NCI-H1694 treated with DMSO at 0.1 percent for 48 hours (cell line): Measurements from ENCODE around the gene PKNOX2.

ENCODE experiments used
- DNase-seq: peaks from one replicate; lab custom pipeline; 2025; lab: John Stamatoyannopoulos, UW

PKNOX2 gene

DNA sequence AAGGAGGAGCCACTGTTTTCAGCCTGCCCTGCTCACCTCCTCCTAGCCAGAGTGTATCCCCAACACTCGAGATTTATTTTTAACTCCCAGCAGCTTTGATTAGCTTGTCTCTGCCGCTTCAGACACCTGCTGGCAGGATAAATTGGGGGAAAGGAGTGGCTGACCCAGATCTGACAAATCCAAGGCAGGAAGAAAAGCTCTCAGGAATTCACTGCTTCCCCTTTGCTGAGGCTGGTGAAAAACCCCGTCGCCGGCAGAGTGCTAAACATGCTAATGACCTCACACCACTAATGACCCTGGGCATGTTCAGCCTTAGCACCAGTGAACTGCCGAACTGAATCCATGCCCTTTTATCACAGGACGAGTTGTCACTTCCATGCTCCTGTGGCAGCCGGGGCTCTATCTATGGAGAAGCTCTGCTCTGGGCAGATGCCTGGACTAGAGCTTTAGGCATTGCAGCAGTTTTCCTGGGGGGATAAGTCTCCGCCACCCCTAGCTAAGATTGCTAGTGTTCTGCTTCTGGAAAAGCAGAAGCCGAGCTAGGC is 279.3 kb downstream of the PKNOX2 start:
- no peak for DNase-seq

DNA sequence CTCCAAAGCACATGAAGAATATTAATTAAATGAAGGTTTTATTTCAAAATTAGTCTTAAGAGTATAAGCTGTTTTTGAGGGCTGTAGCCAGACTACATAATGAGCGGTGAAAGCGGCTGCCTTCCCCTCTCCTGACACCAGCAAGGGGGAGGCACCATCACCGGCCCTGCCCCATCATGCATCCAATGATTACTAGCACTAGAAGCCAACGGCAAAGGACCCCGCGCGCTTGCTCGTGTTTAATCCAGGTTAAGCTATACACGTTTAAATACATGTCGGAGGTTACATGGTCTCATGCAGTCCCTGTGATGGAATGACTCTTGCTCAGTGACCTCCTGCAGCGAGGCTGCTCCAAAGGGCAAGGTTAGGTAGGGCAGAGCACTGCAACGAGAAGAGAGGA is 281.2 kb downstream of the PKNOX2 start:
- no peak for DNase-seq

DNA sequence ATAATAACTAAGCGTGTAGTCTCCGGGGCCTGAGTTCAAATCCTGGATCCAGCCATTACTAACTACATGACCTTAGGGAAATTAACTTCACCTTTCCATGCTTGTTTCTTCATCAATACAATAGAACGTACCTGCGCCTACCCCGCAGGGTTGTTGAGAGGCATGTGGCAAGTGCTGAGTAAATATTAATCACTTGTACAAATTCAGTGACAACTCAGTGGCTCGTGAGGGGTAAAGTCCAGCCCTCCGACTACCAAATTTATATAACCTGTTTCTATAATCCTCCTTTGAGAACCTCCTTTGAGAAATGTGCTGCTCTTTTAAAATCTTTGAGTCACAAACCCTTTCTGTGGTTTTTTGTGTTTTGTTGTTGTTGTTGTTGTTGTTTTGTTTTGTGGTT is 281.7 kb downstream of the PKNOX2 start:
- DNase-seq = no peak

GRCh38 chr11:125447721-125448120 is 283.2 kb downstream of the PKNOX2 start:
- DNase-seq = no peak

- no peak for DNase-seq
Observed at GRCh38 chr11:125448136-125448535, 283.6 kb downstream of the PKNOX2 start.

- DNase-seq = no peak
Observed at GRCh38 chr11:125449565-125449964, 285.0 kb downstream of the PKNOX2 start.

GRCh38 chr11:125451400-125452124 is 287.0 kb downstream of the PKNOX2 start:
- peak; percentile 6 for DNase-seq

GRCh38 chr11:125452125-125452470 is 287.5 kb downstream of the PKNOX2 start:
- DNase-seq = no peak

DNA sequence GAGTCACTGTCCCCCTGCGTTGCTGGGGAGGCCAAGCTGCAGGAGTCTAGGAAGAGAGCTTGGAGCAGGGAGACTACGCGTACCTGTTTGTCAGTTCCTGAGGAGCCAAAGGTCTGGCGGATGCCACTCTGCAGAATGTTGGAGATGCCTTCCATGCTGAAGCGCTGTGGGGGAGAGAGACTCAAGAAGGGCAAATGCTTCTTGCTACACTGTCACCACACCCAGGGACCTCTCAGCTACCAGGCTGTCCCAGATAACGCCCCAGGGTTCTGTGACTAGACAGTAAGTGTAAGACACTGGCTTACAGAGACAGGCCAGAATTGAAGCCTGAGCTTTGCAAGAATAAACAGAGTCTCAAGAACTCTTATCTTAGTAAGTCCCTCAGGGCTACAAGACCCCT is 289.5 kb downstream of the PKNOX2 start:
- DNase-seq = no peak

GRCh38 chr11:125455851-125456250 is 291.3 kb downstream of the PKNOX2 start:
- no peak for DNase-seq

DNA sequence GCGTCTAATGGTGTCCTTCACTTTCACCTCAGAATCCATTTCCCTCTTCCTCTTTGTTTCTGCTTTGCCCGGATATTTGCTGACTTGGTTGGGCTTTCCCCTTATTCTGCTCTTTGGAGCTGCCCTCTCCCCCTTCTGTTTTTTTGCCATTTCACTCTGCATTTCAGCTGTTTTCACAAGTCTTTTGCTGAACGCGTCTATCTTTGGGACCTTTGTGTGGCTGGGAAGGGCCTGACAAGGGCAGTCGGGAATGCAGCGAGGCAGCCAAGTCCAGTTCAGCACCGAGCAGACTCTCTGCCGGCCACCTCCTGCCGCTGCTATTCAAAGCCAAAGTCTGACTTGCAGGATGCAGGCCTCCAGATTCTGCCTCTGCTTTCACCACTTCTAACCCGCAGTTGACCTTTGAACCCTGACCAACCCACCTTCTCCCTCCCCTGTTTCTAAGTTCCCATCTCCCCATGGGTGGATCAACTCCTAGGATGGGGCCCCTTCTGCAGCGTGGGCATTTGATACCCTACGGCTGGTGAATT is 293.3 kb downstream of the PKNOX2 start:
- no peak for DNase-seq

DNA sequence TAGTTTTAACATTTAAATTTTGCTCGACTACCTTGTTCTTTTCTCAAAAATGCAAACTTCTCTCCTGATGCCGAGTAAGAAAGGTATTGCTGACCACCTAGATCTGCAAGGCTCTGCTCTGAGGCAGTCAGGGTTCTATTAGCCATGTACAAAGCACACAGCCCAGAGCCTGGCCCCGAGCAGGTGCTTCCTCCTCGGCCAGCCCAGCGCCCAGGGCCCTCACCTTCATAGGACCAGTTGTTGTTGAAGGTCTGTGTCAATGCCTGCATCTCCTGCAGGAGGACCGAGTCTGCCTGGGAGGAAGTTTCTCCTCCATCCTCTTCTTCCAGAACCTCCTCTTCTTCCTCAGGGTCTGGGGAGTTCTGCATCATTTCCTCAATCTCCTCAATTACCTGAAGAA is 295.7 kb downstream of the PKNOX2 start:
- no peak for DNase-seq

DNA sequence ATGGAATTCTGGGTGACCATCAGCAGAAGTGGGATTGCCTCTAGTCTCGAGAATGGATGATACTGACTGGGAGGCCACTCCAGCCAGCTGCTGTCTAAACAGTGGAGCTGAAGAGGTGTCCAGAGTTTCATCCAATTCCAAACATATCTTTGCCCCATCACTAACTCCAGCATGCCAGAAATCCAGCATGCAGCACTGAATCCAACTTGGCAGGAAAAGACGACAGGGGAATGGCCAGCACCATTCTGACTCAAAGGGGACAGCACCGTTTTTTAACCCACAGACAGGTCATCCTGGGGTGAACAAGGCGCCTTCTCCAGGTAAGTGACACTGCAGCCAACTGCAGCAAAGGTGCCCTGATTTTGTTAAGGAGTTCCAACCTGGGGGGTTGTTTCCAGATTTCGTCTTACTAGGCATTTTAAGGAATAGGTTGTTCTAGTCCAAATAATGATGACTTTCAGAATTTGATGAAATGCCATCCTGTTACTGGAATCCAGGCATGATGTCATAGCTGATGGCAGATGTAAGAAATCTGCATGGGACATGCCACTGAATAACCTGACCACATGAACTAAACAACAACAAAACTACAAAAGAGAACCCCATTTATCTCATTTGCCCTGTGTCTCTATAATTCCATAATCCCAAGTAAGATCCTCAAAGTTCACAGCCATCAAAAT is 299.2 kb downstream of the PKNOX2 start:
- DNase-seq = no peak

DNA sequence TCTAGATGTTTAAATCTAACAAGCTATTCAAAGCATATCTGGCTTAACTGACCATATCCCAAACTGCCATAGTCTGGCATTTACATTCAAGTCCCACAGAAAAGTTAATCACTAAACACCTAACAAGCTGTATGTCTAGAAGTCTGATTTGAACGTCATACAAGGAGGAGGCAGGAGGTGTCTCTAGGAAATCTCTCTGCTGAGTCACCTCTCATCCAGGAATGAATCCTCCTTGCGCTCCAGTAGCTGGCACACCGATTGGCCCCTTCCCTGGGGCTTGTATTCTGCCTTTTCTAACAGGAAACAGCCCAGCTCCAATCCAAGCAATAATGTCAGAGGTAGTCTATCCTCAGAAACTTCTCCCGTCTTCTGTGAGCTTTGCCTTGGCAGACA is 299.7 kb downstream of the PKNOX2 start:
- peak; percentile 65 for DNase-seq

GRCh38 chr11:125464666-125465065 is 300.1 kb downstream of the PKNOX2 start:
- DNase-seq = peak; percentile 65

- DNase-seq = no peak
Observed at GRCh38 chr11:125465255-125465654, 300.7 kb downstream of the PKNOX2 start.

DNA sequence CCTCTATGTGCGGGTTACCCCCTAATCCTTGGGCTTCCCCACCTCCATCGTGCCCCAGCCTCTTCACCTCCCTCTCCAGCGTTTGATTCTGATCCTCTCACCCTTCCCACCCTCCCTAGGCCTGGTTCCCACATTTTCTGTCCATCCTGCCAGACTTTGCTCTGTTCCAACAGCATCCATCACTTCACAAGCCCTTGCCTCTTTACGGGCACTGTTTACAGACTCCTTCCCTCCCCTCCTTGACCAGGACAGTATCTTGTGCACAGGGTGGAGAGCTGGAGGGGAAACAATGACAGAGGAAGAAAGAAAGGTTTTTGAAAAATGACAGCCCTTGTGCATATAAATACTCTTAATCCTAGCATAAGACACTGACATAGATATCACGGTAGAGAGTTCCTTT is 301.1 kb downstream of the PKNOX2 start:
- no peak for DNase-seq

- no peak for DNase-seq
Observed at GRCh38 chr11:125468025-125468424, 303.5 kb downstream of the PKNOX2 start.

- no peak for DNase-seq
Observed at GRCh38 chr11:125468852-125469251, 304.3 kb downstream of the PKNOX2 start.

DNA sequence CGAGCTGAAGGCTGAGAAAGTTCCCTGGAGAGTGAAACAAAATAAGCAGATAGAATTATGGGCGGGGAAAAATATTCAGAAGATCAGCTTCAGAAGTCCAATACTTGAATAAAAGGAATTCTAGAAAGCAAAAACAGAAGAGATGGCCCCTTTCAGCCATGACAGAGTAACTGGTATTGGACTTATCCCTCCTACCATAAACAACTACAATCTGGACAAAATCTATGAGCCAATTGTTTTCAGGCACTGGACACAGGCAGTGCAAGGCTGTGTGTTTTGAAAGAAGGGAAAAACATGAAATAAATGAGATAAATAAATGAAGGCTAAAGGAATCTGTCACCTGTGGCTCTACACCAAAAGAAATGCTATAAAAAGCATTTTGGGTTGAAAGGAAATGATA is 305.8 kb downstream of the PKNOX2 start:
- no peak for DNase-seq

DNA sequence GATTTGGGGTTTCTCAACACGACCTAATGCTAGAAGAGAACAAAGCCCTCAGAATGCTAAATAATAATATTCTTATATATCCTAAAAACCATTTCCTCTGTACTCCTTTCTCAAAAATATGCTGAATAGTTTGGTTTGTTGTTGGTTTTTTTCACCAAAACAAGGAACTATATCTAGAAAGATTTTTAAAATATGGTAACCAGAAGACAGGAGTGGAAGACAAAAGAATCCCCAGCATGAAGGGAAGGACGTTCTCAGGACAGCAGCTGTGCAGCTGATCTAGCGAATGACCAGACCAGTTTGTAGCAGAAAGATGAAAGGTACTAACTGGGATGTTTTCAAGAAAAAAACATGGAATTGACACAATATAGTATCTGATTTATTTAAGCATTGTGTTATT is 312.2 kb downstream of the PKNOX2 start:
- DNase-seq = no peak

DNA sequence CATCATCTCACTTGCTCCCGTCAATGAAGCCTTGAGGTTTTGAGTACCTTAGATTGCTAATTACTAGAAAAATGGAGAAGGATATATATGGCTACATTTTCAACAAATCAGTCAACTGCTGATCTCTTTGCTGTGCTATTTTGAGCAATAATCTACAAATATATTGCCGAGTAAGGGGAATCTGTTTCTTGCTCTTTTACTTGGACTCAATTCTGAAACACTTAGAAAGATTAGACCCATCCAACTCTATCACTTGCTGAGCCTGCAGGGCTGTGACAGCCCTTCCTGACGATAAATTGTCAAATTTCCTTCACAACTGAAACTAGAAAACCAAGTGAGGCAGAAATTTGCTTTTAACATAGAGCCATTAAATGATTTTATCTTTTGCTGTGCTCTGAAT is 314.6 kb downstream of the PKNOX2 start:
- DNase-seq = no peak

DNA sequence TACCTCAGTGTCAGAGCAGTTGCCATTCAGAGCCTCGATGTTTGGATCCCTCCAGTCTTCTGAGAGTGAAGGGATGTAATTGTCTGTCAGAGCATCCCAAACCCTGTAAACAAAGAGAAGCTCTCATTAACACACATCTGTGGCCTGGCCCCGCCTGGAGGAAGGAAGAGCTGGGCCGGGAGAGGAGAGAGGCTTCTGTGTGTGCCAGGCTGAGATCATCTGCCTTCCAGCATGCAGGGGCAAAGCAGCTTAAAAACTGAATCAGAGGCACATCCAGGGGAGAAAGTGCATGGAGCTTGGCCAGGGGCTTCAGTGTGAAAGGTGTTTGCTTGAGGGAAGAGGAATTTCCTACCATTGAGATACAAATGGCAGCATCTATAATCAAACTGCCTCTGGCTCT is 317.0 kb downstream of the PKNOX2 start:
- peak; percentile 26 for DNase-seq
